Right lobe of liver (tissue), 6 donors: ENCODE data around the gene MYO1B. TPM values are rescaled to one million over a fixed set of nuclear protein-coding genes. Genes with fewer than 3 reads are reported as not detected.

Experiments used
- ATAC-seq, 4 donors: fragments of 200-7000 bp; cut with Tn5 transposase; one replicate each; pipeline ENCODE4 v1.9.1; 2020; ENCODE audit warnings: mild to moderate bottlenecking in 4 of 4, moderate library complexity in 4 of 4
- DNase-seq, 3 donors: peaks; one replicate each; pipeline ENCODE4 v3.0.0-alpha.2; 2020
- H3K27ac ChIP-seq, 3 donors: fragments of 200-600 bp; one replicate each; pipeline ENCODE4 v1.8.0; 2022
- H3K27me3 ChIP-seq, 2 donors: fragments of 200-600 bp; one replicate each; pipeline ENCODE4 v1.8.0; 2022
- H3K36me3 ChIP-seq, 4 donors: fragments of 200-600 bp; sonication (generic) in 1 of 4; one replicate each; pipeline versions ENCODE4 v1.5.1 to v1.8.0; 2017 to 2022; ENCODE audit warnings: control low read depth in 1 of 4
- H3K4me1 ChIP-seq, 4 donors: fragments of 200-600 bp; sonication (generic) in 1 of 4; one replicate each; pipeline versions ENCODE4 v1.5.1 to v1.8.0; 2017 to 2022; ENCODE audit warnings: control low read depth in 1 of 4
- H3K4me3 ChIP-seq, 3 donors: fragments of 200-600 bp; one replicate each; pipeline ENCODE4 v1.8.0; 2022
- H3K9me3 ChIP-seq, 4 donors: fragments of 200-600 bp; sonication (generic) in 1 of 4; one replicate each; pipeline versions ENCODE4 v1.5.1 to v1.8.0; 2017 to 2022; ENCODE audit warnings: control low read depth in 1 of 4
- POLR2A ChIP-seq: fragments of 450-650 bp; IDR thresholded peaks from one replicate; pipeline ENCODE4 v1.6.1; 2017; ENCODE audit warnings: antibody characterized with exemption, mild to moderate bottlenecking
- WGBS: methylation state at CpG from one replicate; pipeline ENCODE4 v1.1.6; 2018; ENCODE audit warnings: low coverage, low lambda C conversion rate; ENCODE audit not compliant: insufficient coverage; ENCODE audit errors: missing lambda C conversion rate; 5-methylcytosine and 5-hydroxymethylcytosine counted together
- intact Hi-C, 2 donors: fragments of 100-400 bp; cut with DNase I; formaldehyde crosslinking; loops; one replicate each; pipeline versions ENCODE4 v1.11.2 to v1.14.1; 2022
- total RNA-seq, 6 experiments: library from RNA; depleted of rRNA in 2 of 6; stranded (reverse); fragments of >200 nt in 2 of 6; fragmentation: NEBNext Ultra II Directional in 3 of 6; extraction: Animal tissue kit (Norgen Biotek cat#: 25700) in 3 of 6; gene quantifications; one replicate each; pipeline versions ENCODE4 v1.1.0 to v1.2.4, GENCODE V29; 2016 to 2023
- TF ChIP-seq, protein P1 (sequence below), 4 donors: fragments of 200-600 bp in 3 of 4; fragments of 450-650 bp in 1 of 4; IDR thresholded peaks; one replicate each; pipeline versions ENCODE4 v1.5.1 to v1.8.0; 2016 to 2022; ENCODE audit warnings: antibody characterized with exemption in 4 of 4, mild to moderate bottlenecking in 2 of 4
- donor health status: DM: no; HTN: yes; CAD: no.
- donor health status: DM: no; HTN: no; CAD: no.
- donor health status: DM: no; HTN: no; CAD: no.
- donor health status: DM: no; HTN: yes; CAD: no.
- donor health status: DM: no; HTN: yes; CAD: no.

Gene MYO1B
- total RNA-seq, 6 experiments from 2014 or later = 171 to 273 (median 221) TPM

DNA sequence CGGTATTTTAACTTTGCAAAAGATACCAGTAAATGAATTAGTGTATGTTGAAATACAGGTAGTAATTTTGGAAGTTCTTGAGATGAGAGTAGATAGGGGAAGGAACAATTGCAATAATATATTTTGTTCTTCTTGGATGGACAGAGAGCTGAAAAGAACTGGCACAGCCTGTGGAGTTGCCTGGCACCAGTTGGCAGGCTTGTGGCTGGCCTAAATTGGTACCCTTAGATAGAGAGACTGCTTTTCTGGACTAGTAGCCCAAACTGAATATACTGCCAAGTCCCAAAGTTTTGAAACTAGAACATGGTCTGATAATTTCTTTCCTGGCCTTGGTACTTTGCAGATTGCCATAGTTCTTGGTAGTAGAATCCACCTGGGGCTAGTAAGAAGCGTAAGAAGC, 26.9 kb downstream of the MYO1B start:
- 75% methylated on average over 1 of the region's 2 CpGs for WGBS
- no peak overlapping the region for H3K4me3 ChIP-seq
- TF ChIP-seq POLR2A = no peak
- TF ChIP-seq, protein P1, sequence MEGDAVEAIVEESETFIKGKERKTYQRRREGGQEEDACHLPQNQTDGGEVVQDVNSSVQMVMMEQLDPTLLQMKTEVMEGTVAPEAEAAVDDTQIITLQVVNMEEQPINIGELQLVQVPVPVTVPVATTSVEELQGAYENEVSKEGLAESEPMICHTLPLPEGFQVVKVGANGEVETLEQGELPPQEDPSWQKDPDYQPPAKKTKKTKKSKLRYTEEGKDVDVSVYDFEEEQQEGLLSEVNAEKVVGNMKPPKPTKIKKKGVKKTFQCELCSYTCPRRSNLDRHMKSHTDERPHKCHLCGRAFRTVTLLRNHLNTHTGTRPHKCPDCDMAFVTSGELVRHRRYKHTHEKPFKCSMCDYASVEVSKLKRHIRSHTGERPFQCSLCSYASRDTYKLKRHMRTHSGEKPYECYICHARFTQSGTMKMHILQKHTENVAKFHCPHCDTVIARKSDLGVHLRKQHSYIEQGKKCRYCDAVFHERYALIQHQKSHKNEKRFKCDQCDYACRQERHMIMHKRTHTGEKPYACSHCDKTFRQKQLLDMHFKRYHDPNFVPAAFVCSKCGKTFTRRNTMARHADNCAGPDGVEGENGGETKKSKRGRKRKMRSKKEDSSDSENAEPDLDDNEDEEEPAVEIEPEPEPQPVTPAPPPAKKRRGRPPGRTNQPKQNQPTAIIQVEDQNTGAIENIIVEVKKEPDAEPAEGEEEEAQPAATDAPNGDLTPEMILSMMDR (IDR thresholded peaks at IDR 0.05) = no peak
- intact Hi-C loops = no loop called here
- no peak overlapping the region for H3K27ac ChIP-seq
- peaks cover 0 to 2% (median 0%) of the 10 kb centered on the region in 4 donors for H3K36me3 ChIP-seq
- peak in 1 of 4 donors; percentile 25 for ATAC-seq
- H3K4me1 ChIP-seq = peaks cover 0 to 78% (median 17%) of the 10 kb centered on the region in 4 donors
- DNase-seq = no peak
- no peaks in the 10 kb centered on the region for H3K9me3 ChIP-seq
- H3K27me3 ChIP-seq = no peaks in the 10 kb centered on the region

DNA sequence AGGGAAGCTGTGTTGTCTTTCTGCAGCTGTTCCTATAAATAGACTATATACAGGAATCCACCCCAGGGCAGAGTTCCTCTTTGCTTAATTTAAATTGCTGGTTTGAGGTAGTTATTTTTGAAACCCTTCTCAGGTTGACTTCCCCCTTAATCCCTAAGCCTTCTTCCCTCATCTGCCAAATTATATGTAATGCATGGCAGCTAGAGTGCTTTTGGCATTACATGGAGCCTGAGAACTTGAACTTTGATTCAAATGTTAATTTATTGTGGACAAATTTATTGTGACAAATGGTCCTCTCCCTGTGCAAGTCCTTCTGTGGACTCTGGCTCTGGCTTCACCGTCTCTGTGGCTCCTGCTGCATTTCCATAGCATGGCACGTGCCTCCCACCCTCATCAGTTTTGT, 29.2 kb downstream of the MYO1B start:
- Histone ChIP-seq H3K36me3 (peaks cover 0 to 14% (median 5%) of the 10 kb centered on the region in 4 donors), H3K9me3 (no peaks in the 10 kb centered on the region), H3K27ac (peak overlapping the region in 1 of 3 donors; percentile 30), H3K4me1 (peaks cover 0 to 82% (median 8%) of the 10 kb centered on the region in 4 donors), H3K27me3 (no peaks in the 10 kb centered on the region), H3K4me3 (no peak overlapping the region)
- peak; percentile 48 to 69 (median 60) for ATAC-seq
- WGBS = 29% methylated on average over 2 of the region's 2 CpGs
- no peak for DNase-seq
- TF ChIP-seq, protein P1 (IDR thresholded peaks at IDR 0.05) = no peak
- TF ChIP-seq POLR2A = no peak
- intact Hi-C loops = no loop called here

DNA sequence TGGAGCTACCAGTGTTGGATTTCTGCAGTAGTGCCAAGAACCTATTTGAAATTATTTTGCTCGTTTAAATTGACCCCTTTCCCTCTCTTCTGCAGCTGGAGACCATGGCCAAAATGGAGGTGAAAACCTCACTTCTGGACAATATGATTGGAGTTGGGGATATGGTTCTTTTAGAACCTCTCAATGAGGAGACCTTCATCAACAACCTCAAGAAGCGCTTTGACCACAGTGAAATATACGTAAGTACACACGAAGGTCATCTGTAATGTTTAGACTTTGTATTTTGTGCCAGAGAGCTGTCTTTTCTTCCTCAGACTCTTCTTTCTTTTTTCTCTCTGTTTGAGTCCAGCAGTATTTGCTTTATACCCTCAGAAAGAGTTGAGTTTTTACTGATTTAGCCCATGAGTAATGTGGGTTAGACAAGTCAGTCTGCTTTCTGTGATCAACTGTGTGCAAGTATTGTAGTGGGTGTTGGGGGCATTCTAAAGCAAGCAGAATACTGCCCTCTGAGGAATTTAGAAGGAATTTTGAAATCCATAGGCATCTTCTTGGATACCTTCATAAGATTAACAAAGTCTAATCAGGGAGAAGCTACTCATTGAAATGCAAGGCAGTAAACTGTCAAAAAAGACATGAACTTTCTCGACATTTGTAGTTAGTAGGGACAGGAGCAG, 31.7 kb downstream of the MYO1B start:
- TF ChIP-seq, protein P1 (IDR thresholded peaks at IDR 0.05) = no peak
- no peak for TF ChIP-seq POLR2A
- intact Hi-C loops = no loop called here
- 77% methylated on average over 5 of the region's 5 CpGs for WGBS
- ATAC-seq = no peak
- H3K4me3 ChIP-seq = no peak overlapping the region
- no peaks in the 10 kb centered on the region for H3K9me3 ChIP-seq
- H3K27me3 ChIP-seq = no peaks in the 10 kb centered on the region
- H3K27ac ChIP-seq = no peak overlapping the region
- no peak for DNase-seq
- peaks cover 0 to 91% (median 15%) of the 10 kb centered on the region in 4 donors for H3K4me1 ChIP-seq
- H3K36me3 ChIP-seq = peaks cover 0 to 14% (median 5%) of the 10 kb centered on the region in 4 donors

DNA sequence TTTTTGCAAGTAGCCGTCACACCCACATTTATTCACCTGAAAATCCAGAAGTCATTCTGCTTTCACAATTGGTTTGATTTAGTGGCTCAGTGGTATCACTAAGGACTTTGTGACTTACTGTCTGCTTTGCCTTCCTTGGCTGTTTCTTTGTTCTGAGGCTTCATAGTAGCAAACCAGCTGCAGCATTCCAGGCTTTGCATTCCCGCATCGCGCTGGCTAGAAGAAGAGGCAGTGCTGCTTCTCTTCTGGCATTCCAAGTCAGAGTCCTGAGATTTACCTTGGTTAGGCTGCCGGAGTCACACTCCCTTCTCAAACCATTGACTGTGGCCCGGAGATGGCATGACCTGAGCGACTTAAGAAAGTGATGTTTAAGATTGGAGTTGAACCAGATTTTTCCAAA, 35.1 kb downstream of the MYO1B start:
- no peaks in the 10 kb centered on the region for H3K27me3 ChIP-seq
- H3K4me1 ChIP-seq = peaks cover 0 to 68% (median 10%) of the 10 kb centered on the region in 4 donors
- WGBS = 94% methylated on average over 5 of the region's 7 CpGs
- ATAC-seq (no peak), DNase-seq (no peak)
- intact Hi-C loops = no loop called here
- H3K9me3 ChIP-seq = no peaks in the 10 kb centered on the region
- H3K36me3 ChIP-seq = peaks cover 0 to 21% (median 10%) of the 10 kb centered on the region in 4 donors
- no peak overlapping the region for H3K4me3 ChIP-seq
- TF ChIP-seq, protein P1 (IDR thresholded peaks at IDR 0.05) = no peak
- TF ChIP-seq POLR2A = no peak
- H3K27ac ChIP-seq = peak overlapping the region in 1 of 3 donors; percentile 14
